ENCODE measurements around the gene APPBP2. TPM values are rescaled to one million over a fixed set of nuclear protein-coding genes. Genes with fewer than 3 reads are reported as not detected.
A peak's percentile ranks its signal among the peaks of the same experiment; 100 is the strongest.

Gene APPBP2
- total and polyA plus RNA-seq, 2 of the 8 experiments (the other 6 are each of a cell fraction or from before 2014, with no cell fraction given), result 3.3 to 18.0 TPM

DNA sequence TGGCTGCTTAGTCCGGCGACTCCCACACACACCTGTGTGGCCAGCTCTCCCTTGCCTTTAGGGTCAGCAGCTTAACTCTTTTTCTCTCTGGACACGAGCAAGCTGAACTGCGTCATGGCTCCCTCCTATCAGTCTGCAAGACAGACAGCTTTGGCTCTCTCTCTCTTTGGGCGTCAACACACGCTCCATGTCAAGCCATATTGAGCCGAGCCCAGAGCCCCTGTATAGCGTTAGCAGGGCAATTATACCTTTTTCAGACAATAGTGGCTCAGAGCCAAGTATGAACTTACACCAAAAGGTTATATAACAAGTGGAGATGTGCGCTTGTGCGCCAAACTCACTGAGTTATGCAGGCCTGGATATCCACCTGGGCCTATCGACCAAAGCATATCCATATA lies 34.8 kb upstream of the APPBP2 start:
- H3K79me2 ChIP-seq (ENCODE audit: control insufficient read depth in 1 of 2, insufficient read depth in 2 of 2, low read length in 2 of 2), result no peaks in the 10 kb centered on the region
- no peaks in the 10 kb centered on the region for H3K27me3 ChIP-seq (replicated peaks in 1 of 4; ENCODE audit: control insufficient read depth in 3 of 4, extremely low read depth in 1 of 4, insufficient read depth in 3 of 4, low read length in 3 of 4)
- H3K56ac ChIP-seq (replicated peaks; ENCODE audit: insufficient read length, low read depth, low read length), result no peak overlapping the region
- no peak overlapping the region for H3K4ac ChIP-seq (replicated peaks; ENCODE audit: insufficient read length, low read depth, low read length)
- H3K4me1 ChIP-seq (replicated peaks in 1 of 4; ENCODE audit: control insufficient read depth in 3 of 4, insufficient read depth in 4 of 4, low read length in 3 of 4), result no peaks in the 10 kb centered on the region
- H3K9me3 ChIP-seq (ENCODE audit: insufficient read depth in 2 of 2, low read depth in 1 of 2, low read length in 1 of 2), result peaks cover 16 to 24% of the 10 kb centered on the region in 2 experiments
- no peak overlapping the region for H2BK120ac ChIP-seq (replicated peaks; ENCODE audit: low read depth, low read length)
- H2BK12ac ChIP-seq (ENCODE audit: low read depth, low read length), result no peak overlapping the region
- no peak overlapping the region for H4K91ac ChIP-seq (replicated peaks; ENCODE audit: insufficient read length, low read length)
- H3K79me1 ChIP-seq (ENCODE audit: low read depth, low read length), result no peaks in the 10 kb centered on the region
- H4K8ac ChIP-seq (ENCODE audit: extremely low read depth, insufficient read depth, low read length), result no peak overlapping the region
- DNase-seq (ENCODE audit: low read depth in 1 of 2, low spot score in 2 of 2) (no peak), FAIRE-seq (no peak)
- no peak overlapping the region for H3K14ac ChIP-seq (ENCODE audit: insufficient read length)
- H4K20me1 ChIP-seq (replicated peaks in 1 of 2; ENCODE audit: control insufficient read depth in 1 of 2, insufficient read depth in 2 of 2, low read length in 2 of 2), result no peaks in the 10 kb centered on the region
- TF ChIP-seq BRCA1 (IDR thresholded peaks at IDR 0.05; ENCODE audit: low read depth, low read length) (no peak), GTF2F1 (IDR thresholded peaks at IDR 0.05; ENCODE audit: borderline replicate concordance, low read depth, low read length) (no peak), JUND (IDR thresholded peaks at IDR 0.05; ENCODE audit: low read length) (no peak), TEAD4 (IDR thresholded peaks at IDR 0.05; ENCODE audit: low read depth, low read length) (no peak)
- no peak overlapping the region for H3K4me3 ChIP-seq (ENCODE audit: extremely low read depth in 1 of 4, insufficient read depth in 2 of 4, low read depth in 3 of 4, low read length in 4 of 4)
- H3K9ac ChIP-seq (replicated peaks in 1 of 4; ENCODE audit: extremely low read depth in 1 of 4, low read depth in 3 of 4, low read length in 3 of 4), result no peak overlapping the region
- ChIA-PET CTCF (ENCODE audit: partially characterized antibody) (interaction anchor here (0.9 to 6.4 kb wide), 8 partner anchors 9 to 646 kb away, joined by 3 to 48 read pairs (median 4); no protein-coding TSS in a partner anchor), POLR2A (ENCODE audit: partially characterized antibody) (no interaction called here)
- no peak overlapping the region for H3K23ac ChIP-seq (ENCODE audit: insufficient read length)
- H3K36me3 ChIP-seq (ENCODE audit: control insufficient read depth in 2 of 4, insufficient read depth in 4 of 4, low read length in 3 of 4), result no peaks in the 10 kb centered on the region; a peak in 1 of 8 replicates
- H2AFZ ChIP-seq (ENCODE audit: low read length), result 0 out of 2 replicates have a peak overlapping the region, but pooled peaks have one; percentile 32
- no peak overlapping the region for H3K27ac ChIP-seq (ENCODE audit: low read depth, low read length)
- no peak overlapping the region for H4K5ac ChIP-seq (ENCODE audit: insufficient read length, low read depth, low read length)
- H2AK5ac ChIP-seq (ENCODE audit: low read depth, low read length), result no peak overlapping the region
- H2BK15ac ChIP-seq (ENCODE audit: low read length), result no peak overlapping the region
- H3K4me2 ChIP-seq (ENCODE audit: insufficient read depth in 1 of 2, low read depth in 2 of 2, low read length in 2 of 2), result no peak overlapping the region
- H2BK5ac ChIP-seq (ENCODE audit: low read depth, low read length), result no peak overlapping the region
- H3K18ac ChIP-seq (ENCODE audit: extremely low read depth, low read length), result no peak overlapping the region
- no peaks in the 10 kb centered on the region for H3K23me2 ChIP-seq (ENCODE audit: low read depth, low read length)
- 86% methylated on average over 11 of the region's 11 CpGs; no CpG with 5 or more reads in 1 of the 2 experiments for WGBS, 2 experiments (ENCODE audit: extremely low coverage in 1 of 2, insufficient coverage in 1 of 2, insufficient read length in 1 of 2, insufficient replicate concordance in 2 of 2, low coverage in 1 of 2, low lambda C conversion rate in 2 of 2, missing lambda C conversion rate in 1 of 2)
- H2BK20ac ChIP-seq (ENCODE audit: low read length), result no peak overlapping the region

Measured in H1 (cell line).